Fibroblast of gingiva (primary cell): ENCODE data around the gene DNAJB6.

ENCODE experiments used
- DNase-seq: peaks from one replicate; pipeline ENCODE4 v3.0.0-alpha.2; 2011; ENCODE audit warnings: low read depth

Gene DNAJB6

DNA sequence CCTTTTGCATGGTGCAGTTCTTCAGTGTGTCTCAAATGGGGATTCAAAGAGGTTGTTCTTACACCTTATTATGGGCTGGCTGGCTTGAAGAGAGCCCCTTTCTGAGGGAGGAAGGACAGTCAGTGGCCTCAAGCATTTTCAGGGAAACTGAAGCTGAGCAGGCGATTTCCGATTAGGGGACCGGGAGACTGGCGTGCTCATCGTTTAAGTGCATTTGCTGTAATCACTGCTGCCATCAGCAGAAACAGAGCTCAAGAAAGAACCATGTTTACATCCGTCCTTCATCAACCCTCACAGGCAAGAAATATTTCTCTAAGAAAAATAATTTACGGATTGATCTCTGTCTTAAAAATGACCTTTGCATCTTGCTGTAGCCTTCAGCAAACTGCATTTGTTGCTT is 32.2 kb downstream of the DNAJB6 start:
- DNase-seq: no peak

DNA sequence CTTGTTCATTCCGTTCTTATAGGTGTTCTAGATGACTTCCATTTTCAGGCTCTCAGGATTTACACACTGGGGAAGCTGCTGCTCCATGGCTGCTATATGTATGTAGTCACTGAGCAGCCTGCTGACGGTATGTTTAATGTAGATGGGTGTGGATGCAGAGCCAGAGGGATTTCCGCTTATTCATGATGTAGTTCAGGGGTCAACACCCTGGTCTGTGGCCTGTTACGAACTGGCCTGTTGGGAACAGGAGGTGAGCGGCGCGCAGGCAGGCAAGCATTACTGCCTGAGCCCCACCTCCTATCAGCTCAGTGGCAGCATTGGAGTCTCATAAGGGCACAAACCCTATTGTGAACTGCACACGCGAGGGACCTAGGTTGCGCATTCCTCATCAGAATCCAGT is 33.9 kb downstream of the DNAJB6 start:
- no peak for DNase-seq

DNA sequence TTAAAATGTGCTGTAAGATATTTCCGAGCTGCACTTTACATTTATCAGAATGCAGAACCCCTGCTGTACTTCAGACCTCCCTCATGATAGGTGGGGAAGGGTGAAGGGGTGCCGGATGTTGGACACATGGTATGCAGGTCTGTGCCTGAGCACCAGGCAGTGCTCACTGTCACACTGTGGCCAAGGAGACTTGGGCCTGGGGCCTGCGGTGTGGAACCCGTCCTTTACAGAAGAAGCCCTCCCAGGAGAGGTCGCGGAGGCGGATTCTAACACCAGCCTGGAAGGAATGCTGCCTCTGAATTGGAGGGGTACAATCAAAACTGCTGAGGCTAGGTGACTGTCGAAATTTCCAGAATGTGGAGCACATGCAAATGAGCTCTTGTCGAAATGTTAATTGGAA is 34.5 kb downstream of the DNAJB6 start:
- no peak for DNase-seq

DNA sequence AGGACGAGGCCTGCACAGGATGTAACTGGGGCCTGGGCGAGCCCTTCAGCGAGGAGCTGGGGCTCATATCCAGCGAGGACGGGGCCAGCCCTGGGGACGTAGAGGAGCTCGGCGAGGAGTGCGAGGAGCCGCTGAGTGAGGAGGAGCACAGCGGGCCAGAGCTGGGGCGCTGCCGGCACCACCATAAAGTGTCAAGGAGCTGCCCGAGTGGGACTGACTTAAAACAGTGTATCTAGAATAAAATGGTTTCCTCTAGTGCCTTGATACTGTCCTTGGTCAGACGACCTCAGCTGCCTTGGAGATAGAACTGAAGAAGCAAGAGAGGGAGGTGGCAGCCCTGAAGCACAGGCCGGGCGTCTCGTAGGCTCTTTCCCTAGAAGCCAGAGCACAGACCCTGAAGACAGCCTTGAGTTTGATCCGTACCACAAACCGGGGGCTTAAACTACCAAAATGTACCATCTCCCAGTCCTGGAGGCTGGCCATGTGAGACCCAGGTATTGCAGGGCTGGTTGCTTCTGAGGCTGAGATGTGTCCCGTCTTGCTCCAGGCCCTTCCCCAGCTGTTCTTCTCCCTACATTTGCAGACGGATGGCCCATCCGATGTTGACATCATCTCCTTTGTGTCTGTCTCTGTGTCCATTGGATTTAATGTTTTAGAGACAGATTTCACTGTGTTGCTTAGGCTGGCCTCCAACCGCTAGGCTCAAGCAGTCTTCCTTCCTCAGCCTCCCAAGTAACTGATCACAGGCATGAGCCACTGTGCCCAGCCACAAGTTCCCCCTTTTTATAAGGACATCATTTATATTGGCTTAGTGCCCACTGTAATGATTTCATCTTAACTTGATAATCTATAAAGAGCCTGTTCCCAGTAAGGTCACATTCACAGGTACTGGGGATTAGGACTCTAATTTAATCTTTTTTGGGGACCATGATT is 35.8 kb downstream of the DNAJB6 start:
- DNase-seq: no peak

DNA sequence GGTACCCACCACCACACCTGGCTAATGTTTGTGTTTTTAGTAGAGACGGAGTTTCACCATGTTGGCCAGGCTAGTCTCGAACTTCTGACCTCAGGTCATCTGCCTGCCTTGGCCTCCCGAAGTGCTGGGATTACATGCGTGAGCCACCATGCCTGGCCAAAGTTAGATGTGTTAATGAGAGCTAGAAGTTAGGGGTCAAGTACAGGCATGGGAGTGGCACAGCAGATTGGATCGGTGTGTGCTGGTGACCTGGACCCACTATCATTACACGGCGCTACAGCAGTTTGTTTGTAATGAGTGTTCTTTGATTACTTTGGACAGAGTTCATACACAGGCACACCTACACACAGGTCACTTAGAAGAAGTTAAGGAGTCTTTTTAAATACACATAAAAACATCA is 36.7 kb downstream of the DNAJB6 start:
- no peak for DNase-seq

DNA sequence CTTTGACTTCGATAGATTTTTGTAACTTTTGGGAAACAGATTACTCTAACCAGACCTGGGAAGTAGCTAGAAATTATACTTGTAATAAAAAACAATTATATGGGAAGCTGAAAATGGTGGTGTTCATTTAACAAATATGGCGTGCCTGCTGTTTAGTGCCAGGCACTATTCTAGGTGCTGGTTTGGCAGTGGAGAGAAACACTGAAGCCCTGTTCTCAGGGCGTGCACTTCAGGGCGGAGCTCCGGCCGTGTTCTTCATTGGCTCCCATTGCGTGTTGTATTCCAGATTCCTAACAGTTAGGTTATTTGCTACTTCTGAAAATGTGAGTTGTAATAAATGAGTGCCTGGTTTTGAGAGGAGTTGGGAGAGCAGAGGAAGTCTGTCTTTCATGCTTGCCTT is 38.6 kb downstream of the DNAJB6 start:
- no peak for DNase-seq

DNA sequence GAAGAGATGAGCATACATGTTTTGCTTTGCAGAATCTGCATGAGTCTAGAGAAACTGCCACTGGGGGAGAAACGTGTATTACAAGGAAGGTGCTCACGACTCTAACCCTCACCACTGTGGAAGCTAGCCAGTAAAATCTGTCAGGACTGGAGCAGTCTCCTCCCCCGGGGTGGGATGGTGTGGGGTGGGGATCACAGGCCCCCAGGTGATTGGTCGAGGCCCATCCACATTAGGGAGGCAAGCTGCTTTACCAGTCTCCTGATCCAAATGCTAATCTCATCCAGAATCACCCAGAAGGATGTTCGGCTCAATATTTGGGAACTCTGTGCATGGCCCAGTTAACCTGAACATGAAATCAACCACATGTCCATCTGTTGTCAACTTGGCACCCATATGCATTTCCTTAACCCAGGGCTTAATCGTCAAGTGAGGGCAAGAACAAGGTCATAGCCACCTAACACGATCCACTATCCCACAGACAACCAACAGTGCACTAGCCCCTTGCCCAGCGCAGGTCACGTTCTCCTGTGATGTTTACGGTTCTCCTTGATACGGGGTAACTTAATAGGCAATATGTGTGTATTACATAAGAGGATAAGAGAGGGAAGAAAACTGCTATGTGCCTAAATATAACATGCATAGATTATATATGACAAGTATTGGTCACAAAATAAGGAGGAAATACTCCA is 40.8 kb downstream of the DNAJB6 start:
- DNase-seq: no peak

DNA sequence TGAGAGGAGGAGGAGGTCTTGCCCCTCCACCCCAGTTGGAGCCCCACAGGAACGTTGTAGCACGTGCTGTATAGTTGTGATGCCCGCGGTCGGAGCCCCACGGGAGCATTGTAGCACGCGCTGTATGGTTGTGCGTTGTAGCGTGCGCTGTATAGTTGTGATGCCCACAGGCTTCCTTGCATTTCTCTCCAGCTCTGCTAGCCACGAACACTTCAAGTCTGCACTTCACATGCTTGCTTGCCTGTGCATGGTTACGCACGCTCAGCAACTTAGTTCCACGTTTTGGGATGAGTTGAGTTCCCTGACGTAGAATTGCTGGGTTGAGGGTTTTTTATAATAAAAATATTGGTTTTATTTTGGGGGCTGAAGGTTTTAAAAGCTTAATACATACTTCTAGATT is 41.6 kb downstream of the DNAJB6 start:
- DNase-seq: no peak

DNA sequence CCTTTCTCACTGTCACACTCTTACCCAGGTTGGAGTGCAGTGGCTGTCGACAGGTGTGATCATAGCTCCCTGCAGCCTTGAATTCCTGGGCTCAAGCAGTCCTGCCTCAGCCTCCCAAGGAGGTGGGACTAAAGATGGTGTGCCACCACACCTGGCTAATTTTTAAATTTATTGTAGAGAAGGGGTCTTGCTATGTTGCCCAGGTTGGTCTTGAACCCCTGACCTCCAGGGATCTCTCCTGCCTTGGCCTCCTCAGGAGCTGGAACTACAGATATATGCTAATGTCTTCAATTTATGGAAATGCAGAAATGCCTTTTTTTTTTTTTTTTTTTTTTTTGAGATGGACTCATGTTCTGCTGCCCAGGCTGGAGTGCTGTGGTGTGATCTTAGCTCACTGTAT is 42.7 kb downstream of the DNAJB6 start:
- no peak for DNase-seq

DNA sequence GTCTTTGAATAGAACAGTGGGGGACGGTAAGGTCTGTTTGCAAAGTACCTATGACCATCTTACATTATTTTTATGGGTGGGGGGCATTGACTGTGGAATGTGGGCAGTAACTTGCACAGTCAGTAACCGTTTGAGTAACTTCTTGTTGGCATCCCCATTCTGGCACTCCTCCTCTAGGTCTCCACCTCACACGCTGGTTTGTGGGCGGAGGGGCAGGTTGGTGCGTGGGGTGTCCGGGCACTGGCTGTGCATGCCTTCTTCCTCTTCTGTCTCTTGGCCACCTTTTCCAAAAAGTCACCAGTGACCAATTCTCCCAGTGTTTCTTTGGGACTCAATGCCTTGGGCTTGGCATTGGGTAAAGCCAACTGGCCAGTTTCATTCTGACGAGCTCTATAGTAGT is 43.6 kb downstream of the DNAJB6 start:
- DNase-seq: no peak

DNA sequence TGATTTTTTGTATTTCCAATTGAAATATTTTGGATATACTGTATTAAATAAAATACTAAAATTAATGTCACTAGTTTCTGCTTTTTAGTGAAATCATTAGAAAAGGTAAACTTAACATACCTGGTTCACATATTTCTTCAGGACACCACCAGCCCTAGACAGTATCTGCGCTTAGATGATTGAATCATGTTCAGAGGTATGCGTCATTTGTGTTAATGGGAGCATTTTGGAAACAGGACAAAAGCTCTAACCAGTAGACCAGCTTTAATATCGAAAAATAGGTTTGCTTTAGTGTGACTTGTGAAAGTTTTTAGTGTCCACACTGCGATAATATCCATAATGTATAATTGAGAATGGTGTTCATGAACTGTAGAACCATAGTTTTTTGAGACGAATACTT is 47.1 kb downstream of the DNAJB6 start:
- no peak for DNase-seq

DNA sequence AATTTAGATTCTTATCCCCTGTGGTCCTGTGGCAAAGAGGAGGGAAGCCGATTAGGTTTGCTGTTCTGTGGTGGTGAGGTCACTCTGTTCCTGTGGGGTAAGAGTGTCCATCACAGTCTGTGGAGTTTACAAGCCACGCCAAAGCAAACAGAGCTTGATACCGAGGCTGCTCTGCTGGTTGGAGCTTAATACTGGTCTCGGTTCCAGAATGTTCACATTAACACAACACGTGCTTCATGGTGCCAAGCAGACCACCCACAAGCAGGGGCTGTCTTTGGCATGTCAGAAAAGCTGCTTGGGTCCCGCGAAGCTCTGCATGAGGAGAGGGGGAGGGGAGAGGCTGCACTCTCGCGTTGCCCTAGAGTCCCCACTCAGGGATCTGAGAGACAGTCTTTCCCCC is 47.5 kb downstream of the DNAJB6 start:
- DNase-seq: no peak

DNA sequence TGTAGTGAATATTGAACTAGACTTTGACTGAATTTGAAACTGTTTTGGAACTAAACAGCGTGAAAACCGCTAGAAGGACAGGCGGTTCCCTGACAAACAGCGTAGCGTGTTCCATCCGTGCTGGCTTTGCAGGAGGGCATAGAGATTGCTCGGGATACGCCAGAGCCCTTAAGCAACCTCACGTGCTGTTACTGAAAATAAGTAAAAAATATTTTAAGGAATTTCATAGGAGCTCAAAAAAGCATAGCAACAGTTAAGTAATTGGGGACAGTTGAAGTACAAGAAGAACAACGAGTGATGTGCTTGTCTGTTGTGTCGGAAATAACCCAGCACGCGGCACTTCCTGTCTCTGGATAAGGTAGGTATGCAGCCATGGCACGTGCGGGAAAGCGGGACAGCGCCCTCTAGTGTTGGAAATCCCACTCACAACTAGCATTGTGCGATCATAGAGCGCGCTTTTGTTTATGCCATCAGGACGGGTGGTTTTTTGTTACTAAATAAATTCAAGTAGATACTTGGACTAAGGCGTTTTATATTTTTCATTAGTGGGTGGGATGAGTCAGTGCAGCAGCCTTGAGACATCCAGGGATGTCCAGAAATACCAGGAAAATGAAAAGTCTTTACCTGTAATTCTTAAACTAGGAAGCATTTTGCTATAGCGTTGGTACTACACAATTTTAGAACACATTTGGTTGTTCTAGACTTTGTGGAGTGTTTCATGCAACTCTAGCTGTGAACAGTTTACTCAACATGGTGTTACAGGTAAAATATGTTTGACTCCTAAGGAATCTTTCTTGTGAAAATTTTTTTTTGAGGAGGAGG is 50.4 kb downstream of the DNAJB6 start:
- peak; percentile 73 for DNase-seq

DNA sequence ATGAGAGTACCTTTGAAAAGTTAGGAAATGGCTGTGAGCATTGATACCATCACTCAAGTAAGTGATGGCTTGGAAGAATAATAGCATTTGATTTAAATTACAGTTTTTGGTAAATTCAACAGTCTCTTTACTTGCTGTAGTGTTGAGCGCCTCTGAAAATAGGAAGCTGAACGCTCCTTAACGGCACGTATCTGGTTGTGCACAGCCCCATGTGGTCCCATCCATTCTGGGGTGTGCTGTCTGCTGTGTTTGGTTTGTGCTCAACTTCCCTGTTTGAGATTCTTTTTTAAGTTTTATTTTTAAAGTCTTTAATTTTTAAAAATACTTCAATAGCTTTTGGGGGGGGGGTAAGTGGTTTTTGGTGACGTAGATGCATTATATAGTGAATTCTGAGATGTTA is 51.5 kb downstream of the DNAJB6 start:
- no peak for DNase-seq

DNA sequence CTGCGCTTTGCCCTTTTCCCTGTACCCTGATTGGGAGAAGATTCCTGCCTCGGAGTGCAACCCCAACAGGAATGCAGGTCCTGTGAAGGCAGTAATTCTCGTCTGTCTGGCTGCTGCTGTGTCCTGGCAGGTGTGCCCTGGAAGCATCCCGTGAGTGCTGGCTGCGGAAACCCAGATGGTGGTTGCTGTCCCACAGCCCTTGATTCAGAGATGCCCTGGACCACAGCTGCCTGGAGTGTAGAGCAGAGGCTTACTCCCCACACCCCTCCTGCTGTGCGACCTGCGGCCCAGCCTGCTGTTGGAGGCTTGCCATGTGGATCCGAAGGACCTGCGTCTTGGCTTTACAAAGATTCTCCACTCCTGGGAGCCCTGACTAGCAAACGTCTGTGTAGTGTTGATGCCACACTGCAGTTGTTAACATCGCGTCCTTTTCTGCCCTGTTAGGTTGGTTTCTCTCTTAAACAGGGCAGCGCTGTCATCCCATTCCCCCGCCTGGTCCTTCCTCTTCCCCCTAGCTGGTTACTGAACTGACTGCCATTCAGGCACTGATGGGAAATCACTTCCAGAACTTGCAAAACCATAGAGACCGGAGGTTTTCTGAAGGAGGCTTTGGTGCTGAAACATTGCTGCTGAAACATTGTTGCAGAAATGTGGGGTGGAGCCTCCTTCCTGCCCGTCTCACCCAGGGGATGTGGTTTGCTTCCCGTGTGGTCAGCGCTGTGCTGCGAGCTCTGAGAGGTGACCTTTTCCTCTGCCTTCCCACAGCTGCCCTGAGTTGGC is 53.3 kb downstream of the DNAJB6 start:
- DNase-seq: peak; percentile 44

DNA sequence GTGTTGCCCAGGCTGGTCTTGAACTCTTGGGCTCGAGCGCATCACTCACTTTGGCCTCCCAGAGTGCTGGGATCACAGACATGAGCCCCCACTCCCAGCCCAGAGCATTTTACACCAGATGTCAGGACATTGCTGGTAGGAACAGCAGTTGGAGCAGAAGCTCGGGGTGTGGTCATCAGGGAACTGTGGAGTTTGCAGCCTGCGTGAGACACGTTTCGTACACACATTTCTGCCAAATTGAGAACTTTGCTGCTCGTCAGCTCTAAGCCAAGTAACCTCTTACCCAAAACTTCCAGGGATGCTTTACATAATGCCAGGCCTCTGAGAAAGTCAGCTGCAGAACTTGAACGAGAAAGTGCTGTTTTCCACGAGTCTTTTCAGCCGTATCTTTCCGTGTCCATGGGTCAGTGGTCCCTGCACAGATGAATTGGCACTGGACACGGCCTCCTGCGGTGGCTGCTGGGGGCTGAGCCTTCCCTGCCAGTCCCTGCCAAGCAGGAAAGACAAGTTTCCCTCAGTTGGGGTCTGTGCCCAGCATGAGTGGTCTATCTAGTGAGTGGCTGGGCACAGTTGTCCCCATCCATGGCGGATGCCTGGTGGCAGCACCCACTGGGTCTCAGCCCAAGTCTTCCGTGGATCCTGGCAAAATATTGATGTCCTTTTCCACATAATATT is 54.4 kb downstream of the DNAJB6 start:
- DNase-seq: no peak

DNA sequence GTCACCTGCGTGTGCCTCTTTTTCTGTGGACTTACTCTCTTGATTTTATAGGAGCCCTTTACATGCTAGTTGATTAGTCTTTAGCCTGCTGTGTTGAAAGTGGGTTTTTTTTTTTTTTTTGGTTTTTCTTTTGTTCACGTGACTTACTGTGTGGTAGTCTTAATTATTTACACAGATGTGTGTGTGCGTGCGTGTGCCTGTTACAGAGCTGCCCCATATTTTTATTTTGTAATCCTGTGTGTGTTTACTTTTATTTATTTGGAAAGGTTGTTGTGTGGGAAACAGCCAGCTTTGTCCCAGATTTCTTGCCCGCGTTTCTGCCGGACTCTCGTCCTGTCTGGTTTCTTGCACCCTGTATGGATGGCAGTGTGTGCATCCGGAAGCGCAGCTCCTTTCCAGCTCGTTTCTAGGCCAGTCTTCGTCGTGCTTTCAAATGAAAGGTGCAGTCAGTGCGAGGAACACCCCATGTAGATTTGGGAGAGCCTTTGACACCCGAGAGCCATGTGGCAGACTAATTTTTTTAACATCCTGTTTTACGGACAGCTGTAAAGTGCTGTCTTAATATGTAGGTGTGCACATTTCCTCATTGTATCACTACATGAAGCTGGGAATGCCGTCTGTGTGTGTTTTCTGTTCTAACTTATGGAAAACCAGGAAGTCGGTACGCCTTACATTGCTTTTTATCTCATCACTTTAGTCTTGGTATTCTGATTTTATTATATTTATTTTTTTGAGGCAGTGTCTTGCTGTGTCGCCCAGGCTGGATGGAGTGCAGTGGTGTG is 55.6 kb downstream of the DNAJB6 start:
- DNase-seq: peak; percentile 48

DNA sequence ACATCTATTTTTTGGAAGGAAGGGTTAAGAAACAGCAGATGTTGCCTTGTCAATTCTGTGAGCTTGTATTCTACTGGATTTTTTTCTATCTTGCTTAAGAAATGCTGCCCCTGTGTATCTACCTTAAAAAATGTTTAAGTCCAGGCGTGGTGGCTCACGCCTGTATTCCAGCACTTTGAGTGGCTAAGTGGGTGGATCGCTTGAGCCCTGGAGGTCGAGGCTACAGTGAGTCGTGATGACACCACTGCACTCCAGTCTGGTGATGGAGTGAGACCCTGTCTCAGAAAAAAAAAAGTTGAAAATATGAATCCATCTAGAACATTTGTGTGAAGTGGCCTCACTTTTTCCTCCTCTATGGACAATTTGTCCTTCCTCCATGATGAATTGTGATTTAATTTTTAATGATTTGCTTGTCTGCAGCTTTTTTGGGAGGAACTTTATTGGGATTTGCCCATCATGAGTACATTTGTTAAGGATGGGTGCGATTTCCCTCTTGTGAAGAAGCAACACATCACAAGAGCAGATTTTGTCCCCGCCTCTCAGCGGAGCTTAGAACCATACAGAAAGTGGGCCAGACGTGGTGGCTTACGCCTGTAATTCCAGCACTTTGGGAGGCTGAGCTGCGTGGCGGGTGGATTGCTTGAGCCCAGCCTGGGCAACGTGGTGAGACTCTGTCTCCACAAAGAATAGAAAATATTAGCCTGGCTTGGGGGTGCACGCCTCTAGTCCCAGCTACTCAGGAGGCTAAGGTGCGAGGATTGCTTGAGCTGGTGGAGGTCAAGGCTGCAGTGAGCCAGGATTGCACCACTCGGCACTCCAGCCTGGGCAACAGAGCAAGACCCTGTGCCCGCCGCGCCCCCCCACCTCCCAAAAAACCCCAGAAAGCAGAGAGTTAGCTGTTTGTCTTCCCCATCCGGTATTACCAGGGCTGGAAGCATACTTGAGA is 57.7 kb downstream of the DNAJB6 start:
- DNase-seq: no peak

DNA sequence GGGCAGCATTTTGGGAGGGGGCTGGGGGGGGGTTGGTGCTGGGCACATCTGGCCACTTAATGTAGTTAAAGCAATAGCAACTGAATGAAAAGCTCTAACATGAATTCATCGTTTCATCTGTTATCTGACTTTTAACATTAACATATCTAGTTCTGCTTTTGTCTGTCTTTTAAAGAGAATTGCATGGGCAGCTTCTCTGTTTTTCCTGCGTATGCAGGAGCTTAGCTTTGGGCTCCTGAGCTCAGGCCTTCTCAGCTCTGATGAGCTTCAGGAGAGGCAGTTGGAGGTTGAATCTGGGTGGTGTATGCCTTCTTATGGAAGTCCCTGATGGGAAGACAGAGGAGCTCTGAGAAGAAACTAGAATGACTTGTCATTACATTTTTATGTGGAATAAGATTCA is 58.4 kb downstream of the DNAJB6 start:
- no peak for DNase-seq
